OCI-LY7 (cell line): ENCODE data around the gene SPAST.

ENCODE experiments used
- CTCF ChIP-seq: fragments of 200-600 bp; sonication (generic); conservative IDR thresholded peaks from 2 replicates; pipeline ENCODE4 v1.5.1; 2014; ENCODE audit warnings: mild to moderate bottlenecking, antibody characterized with exemption, low read length, moderate library complexity, mixed read lengths
- EZH2phosphoT487 ChIP-seq: fragments of 200-600 bp; sonication (generic); IDR thresholded peaks from 2 replicates; pipeline ENCODE4 v1.6.1; 2018; ENCODE audit warnings: low read depth, borderline replicate concordance, mild to moderate bottlenecking, mixed run types, antibody characterized with exemption, low read length, moderate library complexity, mixed read lengths

DNA sequence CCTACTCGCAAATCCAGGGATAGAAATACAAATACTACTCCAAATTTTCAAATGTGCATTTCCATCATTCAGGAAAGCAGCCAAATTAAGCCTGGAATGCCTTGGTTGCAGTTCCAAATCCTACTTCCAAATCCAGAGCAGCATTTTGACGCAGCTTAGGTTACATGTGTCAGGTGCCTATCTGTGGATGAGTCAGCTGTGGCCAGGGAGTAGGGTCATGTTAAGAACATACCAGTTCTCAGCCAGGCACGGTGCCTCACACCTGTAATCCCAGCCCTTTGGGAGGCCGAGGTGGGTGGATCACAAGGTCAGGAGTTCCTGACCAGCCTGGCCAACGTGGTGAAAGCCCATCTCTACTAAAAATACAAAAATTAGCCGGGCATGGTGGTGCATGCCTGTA, 119.3 kb downstream of the SPAST start:
- TF ChIP-seq CTCF (no peak), EZH2phosphoT487 (no peak)
